GM12873 (cell line): Measurements from ENCODE around the gene CDH12.
A peak's percentile ranks its signal among the peaks of the same experiment; 100 is the strongest.

Experiments used
- CTCF ChIP-seq: IDR thresholded peaks from 2 replicates; pipeline ENCODE4 v1.5.1; 2012; ENCODE audit warnings: low read depth, mild to moderate bottlenecking, moderate library complexity, low read length, control low read depth; ENCODE audit not compliant: insufficient read depth; ENCODE audit errors: missing control alignments

CDH12 gene

GRCh38 chr5:21931116-21931515, 922.0 kb downstream of the CDH12 start:
- TF ChIP-seq CTCF, result no peak

- TF ChIP-seq CTCF, result peak; percentile 56
Observed at GRCh38 chr5:21919414-21920022, 933.6 kb downstream of the CDH12 start.

- TF ChIP-seq CTCF, result no peak
Observed at GRCh38 chr5:21918451-21918850, 934.7 kb downstream of the CDH12 start.

GRCh38 chr5:21910731-21911130, 942.4 kb downstream of the CDH12 start:
- no peak for TF ChIP-seq CTCF

- TF ChIP-seq CTCF, result no peak
Observed at GRCh38 chr5:21895766-21896350, 957.3 kb downstream of the CDH12 start.

- no peak for TF ChIP-seq CTCF
Observed at GRCh38 chr5:21893161-21893560, 960.0 kb downstream of the CDH12 start.

GRCh38 chr5:21889581-21889980, 963.6 kb downstream of the CDH12 start:
- no peak for TF ChIP-seq CTCF
